ENCODE results near the gene GET4.
"Not testable (repeated sequence)": the region's sequence is repeated elsewhere in the genome, so short reads cannot be mapped to it uniquely, and the experiment has no call there.

Gene GET4

DNA sequence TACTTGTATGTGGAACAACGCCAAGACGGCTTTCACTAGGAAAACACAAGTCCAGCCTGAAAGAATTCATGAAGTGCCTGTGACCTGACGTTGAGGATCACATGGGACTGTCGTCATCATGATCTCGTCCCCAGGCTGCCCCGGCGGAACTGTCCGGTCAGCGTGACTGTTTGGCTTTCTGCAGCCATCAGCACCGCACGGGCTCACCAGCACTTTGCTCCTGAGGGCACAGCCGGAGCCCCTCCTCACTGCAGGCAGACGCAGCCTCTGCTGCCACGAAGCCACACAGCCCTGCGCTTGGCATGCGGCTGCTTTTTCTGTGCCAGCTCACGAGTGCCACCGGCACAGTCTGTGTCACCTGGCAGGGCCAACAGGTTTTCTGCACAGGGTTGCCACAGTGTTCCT lies 9.4 kb upstream of the GET4 start:
- in situ Hi-C loops (cut with MboI; ENCODE audit: low pct_unique_long_range_greater_than_20kb, low sequenced_read_pairs) = no loop called here
- no peak for DNase-seq

DNA sequence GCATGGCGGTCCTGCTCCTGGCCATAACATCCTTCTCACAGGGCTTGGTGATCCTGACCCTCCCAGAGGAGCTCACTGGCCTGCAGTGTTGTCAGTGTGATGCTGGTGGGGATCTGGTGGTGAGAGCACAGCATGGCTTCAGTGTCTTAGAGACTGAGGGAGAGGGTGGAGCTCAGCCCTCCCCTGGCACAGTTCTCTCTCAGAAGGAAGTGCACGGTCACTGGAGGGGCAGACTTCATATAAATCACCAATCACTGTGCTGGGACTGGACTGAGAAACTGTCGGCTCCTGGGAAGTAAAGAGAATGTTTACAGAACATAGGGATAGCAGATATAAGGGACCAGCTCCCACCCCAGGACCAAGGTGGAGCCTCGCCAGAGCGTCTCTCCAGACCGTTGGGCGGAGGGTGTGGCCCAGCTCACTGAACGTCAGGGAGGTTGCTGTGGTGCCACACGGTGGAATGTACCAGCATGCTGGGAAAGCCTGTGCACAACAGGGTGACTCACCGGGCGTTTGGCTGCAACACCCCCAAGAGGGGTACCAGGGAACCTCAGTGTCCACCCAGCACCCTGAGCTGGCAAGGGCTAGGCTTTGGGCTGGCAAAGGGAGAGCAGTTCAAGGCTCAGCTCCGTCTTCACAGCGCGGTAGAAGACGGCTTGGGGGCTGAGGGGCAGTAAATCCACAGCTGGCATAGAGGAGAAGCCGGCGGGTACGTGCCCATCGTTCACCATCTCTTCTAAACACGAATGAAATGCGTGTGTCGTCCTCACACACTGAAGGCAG lies 8.8 kb upstream of the GET4 start:
- in situ Hi-C loops (cut with MboI; ENCODE audit: low pct_unique_long_range_greater_than_20kb, low sequenced_read_pairs) = no loop called here
- DNase-seq = no peak

DNA sequence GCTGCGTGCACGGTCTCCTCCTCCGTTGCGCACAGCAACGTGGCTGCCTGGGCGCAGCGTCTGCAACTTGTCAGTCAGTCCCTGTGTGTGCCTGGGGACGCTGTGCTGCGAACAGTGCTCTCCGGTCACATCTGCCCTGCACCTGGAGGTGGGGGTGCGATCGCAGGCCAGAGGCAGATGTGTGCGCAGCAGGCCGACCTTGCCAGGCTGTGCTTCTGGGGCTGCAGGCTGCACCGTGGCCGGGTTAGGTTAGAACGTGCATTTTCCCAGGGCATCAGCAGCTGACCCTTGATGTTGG lies 8.2 kb upstream of the GET4 start:
- in situ Hi-C loops (cut with MboI; ENCODE audit: low pct_unique_long_range_greater_than_20kb, low sequenced_read_pairs) = no loop called here
- DNase-seq = no peak

DNA sequence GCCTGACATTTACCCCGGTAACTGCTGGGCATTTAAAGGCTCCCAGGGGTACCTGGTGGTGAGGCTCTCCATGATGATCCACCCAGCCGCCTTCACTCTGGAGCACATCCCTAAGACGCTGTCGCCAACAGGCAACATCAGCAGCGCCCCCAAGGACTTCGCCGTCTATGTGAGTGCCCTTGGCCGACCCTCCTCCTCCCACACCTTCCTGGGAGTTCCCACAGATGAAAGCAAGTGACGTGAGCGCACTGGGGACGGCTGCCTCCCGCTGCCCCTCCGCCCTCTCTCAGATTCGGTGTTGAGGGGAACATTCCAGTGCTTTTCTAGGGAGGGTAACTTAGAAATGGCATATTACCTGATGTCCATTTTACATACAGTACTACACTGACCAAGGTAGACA lies 7.0 kb upstream of the GET4 start:
- in situ Hi-C loops (cut with MboI; ENCODE audit: low pct_unique_long_range_greater_than_20kb, low sequenced_read_pairs) = no loop called here
- no peak for DNase-seq

DNA sequence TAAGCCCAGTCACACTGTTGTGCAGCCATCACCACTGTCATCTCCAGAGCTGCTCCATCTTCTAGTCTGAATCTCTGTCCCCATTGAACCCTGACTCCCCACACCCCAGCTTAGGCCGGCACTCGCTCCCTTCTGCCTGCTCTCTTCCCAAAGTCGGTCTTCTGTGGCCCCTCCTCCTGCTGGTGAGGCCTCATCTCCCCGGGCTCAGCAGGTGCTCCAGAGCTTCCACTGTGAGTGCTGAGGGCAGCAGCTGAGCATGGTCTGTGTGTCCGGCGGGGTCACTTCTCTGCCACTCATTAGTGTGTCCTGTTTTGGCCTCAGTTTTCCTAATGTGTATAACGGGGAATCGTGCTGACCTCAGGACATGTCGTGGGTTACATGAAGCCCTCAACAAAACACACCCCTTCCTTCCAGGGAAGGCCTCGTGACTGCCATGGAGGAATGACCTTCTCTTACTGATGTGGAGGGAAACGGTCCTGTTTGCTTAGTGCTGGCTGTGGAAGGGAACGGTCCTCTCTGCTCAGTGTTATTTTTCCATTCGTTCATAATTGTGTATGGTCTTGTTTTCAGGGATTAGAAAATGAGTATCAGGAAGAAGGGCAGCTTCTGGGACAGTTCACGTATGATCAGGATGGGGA lies 4.3 kb upstream of the GET4 start:
- in situ Hi-C loops (cut with MboI; ENCODE audit: low pct_unique_long_range_greater_than_20kb, low sequenced_read_pairs) = no loop called here
- no peak for DNase-seq

DNA sequence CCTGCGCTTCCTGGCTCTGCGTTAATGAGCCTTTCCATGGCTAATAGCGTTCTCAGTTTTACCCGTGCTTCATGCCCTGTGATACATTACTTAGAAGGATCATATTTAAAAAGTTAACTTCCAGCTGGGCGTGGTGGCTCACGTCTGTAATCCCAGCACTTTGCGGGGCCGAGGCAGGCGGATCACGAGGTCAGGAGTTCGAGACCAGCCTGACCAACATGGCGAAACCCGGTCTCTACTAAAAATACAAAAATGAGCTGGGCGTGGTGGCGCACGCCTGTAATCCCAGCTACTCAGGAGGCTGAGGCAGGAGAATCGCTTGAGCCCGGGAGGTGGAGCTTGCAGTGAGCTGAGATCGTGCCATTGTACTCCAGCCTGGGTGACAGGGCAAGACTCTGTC lies 3.7 kb upstream of the GET4 start:
- DNase-seq; in situ Hi-C loops (cut with MboI; ENCODE audit: low pct_unique_long_range_greater_than_20kb, low sequenced_read_pairs): not testable (repeated sequence)

DNA sequence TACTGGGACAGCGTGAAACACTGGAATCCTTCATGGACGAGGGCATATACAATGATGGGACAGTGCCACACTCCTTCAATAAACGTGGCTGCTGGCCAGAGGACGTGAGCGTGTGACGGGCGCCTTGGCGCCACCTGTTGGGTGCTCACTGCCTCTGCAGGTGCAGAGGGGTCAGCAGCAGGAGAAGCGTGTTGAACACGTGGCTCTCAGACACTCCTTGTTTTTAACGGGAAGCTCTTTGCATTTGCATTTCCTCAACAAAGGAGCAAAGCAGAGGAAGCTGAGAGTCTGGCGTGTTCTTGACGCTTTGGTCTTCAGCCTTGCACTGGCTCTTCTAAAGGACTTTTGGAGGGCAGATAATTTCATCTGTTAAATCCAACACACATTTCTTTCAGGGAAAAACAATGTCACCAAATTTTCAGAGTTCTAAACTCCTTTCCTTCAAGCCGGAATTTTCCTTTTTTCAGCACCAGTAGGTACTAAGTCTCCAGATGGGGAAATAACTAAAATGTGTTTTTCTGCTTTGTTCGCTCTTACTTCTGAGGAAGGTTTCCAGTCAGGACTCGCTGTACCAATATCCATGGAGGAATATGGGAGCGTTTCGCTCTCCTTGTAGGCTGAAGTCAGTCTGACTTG lies 2.9 kb upstream of the GET4 start:
- DNase-seq = peak; percentile 93
- in situ Hi-C loops (cut with MboI; ENCODE audit: low pct_unique_long_range_greater_than_20kb, low sequenced_read_pairs) = no loop called here

DNA sequence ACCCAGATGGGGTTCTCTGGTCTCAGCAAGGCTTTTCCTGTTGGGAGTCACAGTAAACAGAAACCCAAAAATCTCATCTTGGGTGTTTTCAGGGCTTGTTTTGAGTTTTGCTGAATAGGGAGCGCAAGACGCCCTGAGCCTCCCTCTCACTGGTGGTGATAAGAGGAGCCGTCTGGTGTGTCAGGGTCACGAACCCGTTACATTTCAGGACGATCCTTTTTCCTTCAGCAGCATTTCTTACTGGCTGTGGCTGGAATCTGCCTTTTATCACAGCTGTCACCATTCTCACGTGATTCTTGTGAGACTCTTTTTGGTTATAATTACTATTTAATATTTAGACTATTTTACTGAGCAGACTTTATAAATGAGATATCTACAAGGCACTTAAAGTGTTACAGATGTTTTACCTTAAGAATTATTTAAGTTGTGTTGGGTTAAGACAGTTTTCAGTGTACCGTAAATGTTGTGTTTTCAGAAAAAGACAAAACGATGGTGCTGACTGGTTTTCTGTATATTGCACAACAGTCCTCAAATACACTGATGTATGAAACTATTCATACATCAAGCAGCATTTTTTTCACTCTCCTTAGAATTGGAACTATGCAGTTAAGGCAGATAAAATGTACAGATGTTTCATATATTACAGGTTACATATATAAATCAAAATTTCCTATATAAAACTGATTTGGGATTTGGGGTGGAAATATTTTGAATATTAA lies 2.2 kb upstream of the GET4 start:
- in situ Hi-C loops (cut with MboI; ENCODE audit: low pct_unique_long_range_greater_than_20kb, low sequenced_read_pairs) = no loop called here
- no peak for DNase-seq

DNA sequence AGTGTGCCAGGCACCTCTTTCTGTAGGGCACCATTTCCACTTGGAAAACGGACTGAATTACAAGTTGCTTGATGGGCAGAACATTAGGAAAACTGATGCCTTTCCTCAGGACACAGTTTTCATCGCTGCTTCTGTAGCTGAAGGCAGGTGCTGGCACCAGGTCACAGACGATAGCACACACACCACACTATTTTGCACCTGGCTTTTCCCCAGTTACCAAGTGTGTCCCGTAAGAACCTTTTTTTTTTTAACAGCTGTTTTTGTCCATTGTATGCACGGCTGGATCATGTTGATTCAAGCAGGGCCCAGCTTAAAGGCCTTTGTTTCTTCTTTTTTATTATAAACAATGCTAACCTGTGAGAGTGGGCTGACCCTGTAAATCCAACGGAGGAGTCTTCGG lies 1.3 kb upstream of the GET4 start:
- in situ Hi-C loops (cut with MboI; ENCODE audit: low pct_unique_long_range_greater_than_20kb, low sequenced_read_pairs) = no loop called here
- no peak for DNase-seq

DNA sequence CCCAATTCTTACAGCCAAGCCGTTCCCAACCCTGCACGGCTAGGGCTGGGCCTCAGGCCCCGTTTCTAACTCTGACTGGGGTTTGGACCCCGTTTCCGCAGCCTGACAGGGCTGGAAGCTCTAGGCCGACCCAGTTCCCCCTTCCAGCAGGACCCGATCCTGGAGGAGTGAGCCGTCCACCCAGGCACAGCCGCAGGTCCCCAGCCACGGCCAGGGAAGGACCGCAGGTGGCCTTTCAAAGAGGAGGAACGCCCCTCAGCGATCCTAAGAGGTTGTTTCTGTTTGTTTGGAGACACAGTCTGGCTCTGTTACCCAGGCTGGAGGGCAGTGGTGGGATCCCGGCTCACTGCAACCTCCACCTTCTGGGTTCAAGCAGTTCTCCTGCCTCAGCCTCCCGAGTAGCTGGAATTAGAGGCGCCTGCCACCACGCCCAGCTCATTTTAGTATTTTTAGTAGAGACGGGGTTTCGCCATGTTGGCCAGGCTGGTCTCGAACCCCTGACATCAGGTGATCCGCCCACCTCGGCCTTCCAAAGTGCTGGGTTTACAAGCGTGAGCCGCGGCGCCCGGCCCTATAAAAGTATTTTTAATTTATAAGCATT lies 778 bp upstream of the GET4 start:
- in situ Hi-C loops (cut with MboI; ENCODE audit: low pct_unique_long_range_greater_than_20kb, low sequenced_read_pairs) = no loop called here

DNA sequence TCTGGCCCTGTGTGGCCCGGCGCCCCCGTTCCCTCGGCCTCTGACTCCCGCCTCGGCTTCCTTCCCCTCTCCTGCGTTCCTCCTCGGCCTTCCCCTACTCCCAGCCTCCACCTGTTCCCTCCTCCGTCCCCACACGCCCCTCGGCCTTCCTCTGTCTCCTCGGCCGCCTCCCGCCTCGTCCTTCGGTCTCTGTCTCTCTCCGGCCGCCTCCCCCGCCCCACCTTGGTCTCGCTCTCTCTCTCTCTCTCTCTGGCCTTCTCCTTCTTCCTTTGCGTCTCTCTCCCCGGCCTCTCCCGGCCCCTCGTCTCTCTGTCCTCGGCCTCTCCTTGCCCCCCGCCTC lies 588 bp downstream of the GET4 start:
- in situ Hi-C loops (cut with MboI; ENCODE audit: low pct_unique_long_range_greater_than_20kb, low sequenced_read_pairs) = no loop called here
- DNase-seq = peak; percentile 58

More for the DNA sequence above, 778 bp upstream of the GET4 start:
- DNase-seq = no peak

DNA sequence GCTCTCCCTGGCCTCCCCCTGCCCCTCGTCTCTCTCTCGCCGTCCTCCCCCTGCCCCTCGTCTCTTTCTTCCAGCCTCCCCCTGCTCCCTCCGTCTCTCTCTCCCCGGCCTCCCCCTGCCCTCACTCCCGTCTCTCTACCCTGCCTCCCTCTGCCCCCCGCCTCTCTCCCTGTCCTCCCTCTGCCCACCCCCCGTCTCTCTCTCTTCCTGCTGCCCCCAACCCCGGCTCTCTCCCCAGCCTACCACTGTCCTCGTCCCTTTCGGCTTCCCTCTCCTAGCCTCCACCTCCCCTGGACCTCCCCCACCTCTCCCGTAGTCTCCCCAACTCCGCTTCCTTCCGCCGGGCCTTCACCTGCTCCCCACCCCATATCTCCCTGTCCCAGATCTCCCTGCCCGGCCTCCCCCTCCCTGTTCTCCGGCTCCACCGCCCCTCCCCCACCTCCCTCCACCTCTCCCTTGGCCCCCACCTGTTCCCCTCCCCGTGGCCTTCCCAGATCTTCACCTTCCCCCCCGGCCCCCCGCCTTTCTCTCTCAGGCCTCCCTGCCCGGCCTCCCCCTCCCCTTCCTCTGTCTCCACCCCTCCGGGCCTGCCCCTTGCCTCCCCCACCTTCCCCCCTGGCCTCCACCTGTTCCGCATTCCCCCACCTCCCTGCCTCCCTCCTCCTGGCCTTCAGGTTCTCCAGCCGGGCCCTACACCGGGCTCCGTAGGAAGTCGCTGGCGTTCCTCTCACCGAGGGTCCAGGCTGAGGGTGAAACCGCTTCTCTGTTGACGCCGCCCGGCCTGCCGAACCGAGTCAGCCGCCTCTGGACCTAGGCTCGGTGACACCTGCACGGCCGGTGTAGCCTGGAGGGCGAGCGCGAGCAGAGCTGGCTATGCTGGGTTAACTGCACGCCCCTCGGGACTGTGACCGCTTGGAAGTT lies 1.2 kb downstream of the GET4 start:
- peak; percentile 17 for DNase-seq
- in situ Hi-C loops (cut with MboI; ENCODE audit: low pct_unique_long_range_greater_than_20kb, low sequenced_read_pairs) = no loop called here

DNA sequence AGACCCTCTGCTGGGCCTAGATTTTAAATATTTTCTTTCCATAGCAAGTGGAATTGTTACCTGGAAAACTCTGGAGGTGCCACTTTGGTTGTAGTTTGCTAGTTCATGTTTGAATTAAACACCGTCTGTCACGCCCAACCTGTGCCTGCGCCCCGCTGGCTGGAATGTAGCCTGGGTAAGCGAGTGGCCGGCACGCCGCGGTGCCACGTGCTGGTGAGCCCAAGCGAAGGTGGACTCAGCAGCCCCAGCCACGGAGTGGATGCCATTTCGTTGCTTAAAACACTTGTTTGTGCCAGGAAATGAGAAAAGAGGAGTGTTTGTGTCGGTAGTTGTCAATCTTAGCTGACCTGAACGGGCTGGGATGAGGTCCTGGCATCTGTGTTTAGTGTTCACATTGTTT lies 2.7 kb downstream of the GET4 start:
- in situ Hi-C loops (cut with MboI; ENCODE audit: low pct_unique_long_range_greater_than_20kb, low sequenced_read_pairs) = no loop called here
- no peak for DNase-seq

DNA sequence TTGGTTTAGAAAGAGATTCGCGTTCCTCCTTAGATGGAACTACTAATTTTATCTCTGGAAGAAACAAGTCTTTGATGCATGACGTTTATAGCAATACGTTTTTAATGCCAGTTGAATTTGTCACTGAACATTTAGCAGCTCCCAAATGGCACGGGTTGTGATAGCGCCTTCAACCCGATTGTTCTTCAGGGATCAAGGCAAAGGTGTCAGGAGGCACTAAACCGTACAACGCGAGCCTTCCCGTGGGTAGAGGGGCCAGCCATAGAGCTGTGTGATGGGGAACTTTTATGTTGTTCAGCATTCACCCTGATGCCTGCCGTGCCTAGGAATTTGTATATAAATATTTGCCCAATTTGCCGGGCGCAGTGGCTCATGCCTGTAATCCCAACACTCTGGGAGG lies 3.4 kb downstream of the GET4 start:
- DNase-seq = no peak
- in situ Hi-C loops (cut with MboI; ENCODE audit: low pct_unique_long_range_greater_than_20kb, low sequenced_read_pairs) = no loop called here

DNA sequence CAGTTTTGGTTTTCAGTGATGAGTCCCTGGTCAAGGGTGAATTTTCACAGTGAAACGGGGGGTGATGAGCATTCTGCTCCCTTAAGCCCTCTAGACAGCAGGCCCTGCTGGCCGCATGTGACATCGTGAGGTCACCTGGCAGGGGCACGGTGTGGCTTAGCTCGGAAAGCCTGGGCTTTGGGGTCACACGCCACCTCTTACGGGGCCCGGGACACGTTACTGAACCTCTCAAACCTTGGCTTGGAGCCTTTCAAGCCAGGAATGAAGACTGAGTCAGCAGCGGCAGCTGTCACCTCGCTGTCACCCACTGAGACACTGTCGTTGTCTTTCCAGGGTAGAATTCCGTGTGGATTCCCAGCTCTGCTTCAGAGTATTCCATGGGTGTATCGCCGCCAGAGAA lies 4.1 kb downstream of the GET4 start:
- in situ Hi-C loops (cut with MboI; ENCODE audit: low pct_unique_long_range_greater_than_20kb, low sequenced_read_pairs) = no loop called here
- no peak for DNase-seq

DNA sequence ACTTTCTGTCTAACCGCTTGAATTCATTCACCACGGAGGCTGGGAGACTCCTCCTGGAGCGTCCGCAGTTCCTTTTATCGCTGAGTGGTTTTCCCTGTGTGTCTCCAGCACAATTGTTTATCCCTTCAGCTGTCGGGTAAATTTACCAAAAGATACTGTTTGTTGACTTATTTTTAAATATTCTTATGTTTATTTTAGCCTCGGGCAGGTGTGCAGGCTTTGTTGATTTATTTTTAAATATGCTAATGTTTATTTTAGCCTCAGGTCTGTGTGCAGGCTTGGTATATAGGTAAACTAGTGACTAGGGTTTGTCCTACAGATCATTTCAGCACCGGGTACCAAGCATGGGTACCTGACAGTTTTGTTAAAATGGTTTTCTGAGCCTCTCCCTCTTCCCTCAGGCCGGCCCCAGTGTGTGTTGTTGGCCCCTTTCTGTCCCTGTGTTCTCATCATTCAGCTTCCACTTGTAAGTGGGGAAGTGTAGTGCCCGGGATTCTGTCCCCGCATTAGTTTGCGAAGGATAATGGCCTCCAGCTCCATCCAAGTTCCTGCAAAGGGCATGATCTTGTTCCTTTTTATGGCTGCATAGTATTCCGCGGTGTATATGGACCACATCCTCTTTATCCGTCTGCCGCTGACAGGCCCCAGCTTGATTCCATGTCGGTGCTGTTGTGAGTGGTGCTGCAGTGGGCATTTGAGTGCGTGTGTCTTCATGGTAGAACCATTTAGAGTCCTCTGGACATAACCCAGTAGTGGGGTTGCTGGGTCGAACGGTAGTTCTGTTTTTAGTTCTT lies 5.3 kb downstream of the GET4 start:
- in situ Hi-C loops (cut with MboI; ENCODE audit: low pct_unique_long_range_greater_than_20kb, low sequenced_read_pairs) = no loop called here
- no peak for DNase-seq

DNA sequence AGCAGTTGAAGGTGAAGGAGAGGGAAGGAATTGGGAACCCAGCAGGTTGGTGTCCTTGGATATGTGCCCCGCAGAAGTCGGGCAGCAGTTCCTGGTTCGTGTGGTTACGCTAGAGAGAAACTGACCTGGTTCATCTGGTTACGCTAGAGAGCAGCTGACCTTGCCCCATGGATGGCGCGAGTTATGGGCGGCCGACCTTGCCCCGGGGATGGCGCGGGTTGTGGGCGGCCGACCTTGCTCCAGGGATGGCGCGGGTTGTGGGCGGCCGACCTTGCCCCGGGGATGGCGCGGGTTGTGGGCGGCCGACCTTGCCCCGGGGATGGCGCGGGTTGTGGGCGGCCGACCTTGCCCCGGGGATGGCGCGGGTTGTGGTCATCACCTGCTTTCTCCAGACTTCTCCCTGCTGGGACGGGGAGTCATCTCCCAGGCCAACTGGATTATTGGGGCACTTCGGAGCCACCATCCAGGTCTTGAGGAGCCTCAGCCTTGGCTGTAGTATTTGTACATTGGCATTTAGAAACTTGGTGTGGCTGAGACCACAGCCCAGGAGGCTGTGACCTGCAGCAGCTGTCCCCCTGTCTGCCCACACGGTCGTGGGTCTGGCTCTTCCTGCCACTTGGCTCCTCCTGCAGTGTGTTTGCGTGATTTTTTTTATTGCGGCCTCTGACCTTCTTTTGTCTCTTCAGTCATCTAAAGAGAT lies 6.1 kb downstream of the GET4 start:
- in situ Hi-C loops (cut with MboI; ENCODE audit: low pct_unique_long_range_greater_than_20kb, low sequenced_read_pairs) = no loop called here
- no peak for DNase-seq
